IMR-90 (cell line): Measurements from ENCODE around the gene HAND2. TPM values are rescaled to one million over a fixed set of nuclear protein-coding genes. Genes with fewer than 3 reads are reported as not detected.

Experiments
- ATAC-seq: fragments of 200-7000 bp; cut with Tn5 transposase; 2 replicates; pipeline ENCODE4 v1.9.1; 2020; ENCODE audit warnings: low read depth, mild to moderate bottlenecking, moderate library complexity
- BruUV-seq: library from RNA; stranded (reverse); fragments of 400-500 nt; replicated peaks from 2 replicates; lab custom pipeline; 2021; lab: Mats Ljungman, UMichigan
- CTCF ChIA-PET: fragments of 300-600 bp; formaldehyde crosslinking; extraction: SDS; loops from one replicate; lab custom pipeline; 2021; ENCODE audit warnings: antibody characterized with exemption; lab: Yijun Ruan, JAX
- POLR2A ChIA-PET: fragments of 300-600 bp; sonication (Branson Sonifier 250); formaldehyde crosslinking; loops from one replicate; lab custom pipeline; 2022; ENCODE audit warnings: antibody characterized with exemption; ENCODE audit not compliant: unreplicated experiment; lab: Charles Lee
- DNase-seq: peaks from one replicate; pipeline ENCODE4 v3.0.0; 2013
- H2AFZ ChIP-seq: replicated peaks from 2 replicates; pipeline ENCODE3; 2013; ENCODE audit warnings: low read length, mild to moderate bottlenecking; ENCODE audit not compliant: poor library complexity
- H2AK5ac ChIP-seq: 2 replicates; pipeline ENCODE4 v1.6.1; 2013; ENCODE audit warnings: low read depth, low read length, inconsistent platforms
- H2AK9ac ChIP-seq: replicated peaks from 2 replicates; pipeline ENCODE3; 2013; ENCODE audit warnings: mild to moderate bottlenecking, low read depth, low read length, moderate library complexity; ENCODE audit not compliant: poor library complexity
- H2BK120ac ChIP-seq: 2 replicates; pipeline ENCODE4 v1.6.1; 2013; ENCODE audit warnings: low read depth, low read length, inconsistent platforms
- H2BK15ac ChIP-seq: 3 replicates; pipeline ENCODE4 v1.6.1; 2013; ENCODE audit warnings: low read depth, low read length, inconsistent platforms
- H2BK20ac ChIP-seq: 2 replicates; pipeline ENCODE4 v1.6.1; 2013; ENCODE audit warnings: low read depth, mild to moderate bottlenecking, inconsistent platforms, low read length, moderate library complexity
- H2BK5ac ChIP-seq: 2 replicates; pipeline ENCODE4 v1.6.1; 2013; ENCODE audit warnings: mild to moderate bottlenecking, low read depth, low read length, inconsistent platforms; ENCODE audit not compliant: poor library complexity, severe bottlenecking
- H3K14ac ChIP-seq: replicated peaks from 2 replicates; pipeline ENCODE4 v1.6.1; 2013; ENCODE audit warnings: low read depth, low read length, inconsistent platforms
- H3K18ac ChIP-seq: 2 replicates; pipeline ENCODE4 v1.6.1; 2013; ENCODE audit warnings: low read depth, low read length, control low read depth
- H3K23ac ChIP-seq: 2 replicates; pipeline ENCODE4 v1.6.1; 2013; ENCODE audit warnings: low read depth, low read length, inconsistent platforms
- H3K27ac ChIP-seq: 2 replicates; pipeline ENCODE4 v1.5.1; 2013; ENCODE audit warnings: mild to moderate bottlenecking, control low read depth, low read length; ENCODE audit not compliant: insufficient read depth
- H3K27me3 ChIP-seq: 2 replicates; pipeline ENCODE4 v1.6.1; 2013; ENCODE audit warnings: low read length; ENCODE audit not compliant: control insufficient read depth, insufficient read depth
- H3K36me3 ChIP-seq: 2 replicates; pipeline ENCODE4 v1.6.1; 2013; ENCODE audit warnings: low read length, mixed read lengths; ENCODE audit not compliant: control insufficient read depth, insufficient read depth
- H3K4ac ChIP-seq: 2 replicates; pipeline ENCODE4 v1.6.1; 2013; ENCODE audit warnings: low read depth, low read length, inconsistent platforms
- H3K4me1 ChIP-seq: 2 replicates; pipeline ENCODE4 v1.6.1; 2013; ENCODE audit warnings: low read length, mixed read lengths; ENCODE audit not compliant: control insufficient read depth, insufficient read depth
- H3K4me2 ChIP-seq: 2 replicates; pipeline ENCODE4 v1.6.1; 2013; ENCODE audit warnings: low read depth, mild to moderate bottlenecking, control low read depth, low read length, moderate library complexity
- H3K4me3 ChIP-seq: 2 replicates; pipeline ENCODE4 v1.5.1; 2013; ENCODE audit warnings: low read depth, mild to moderate bottlenecking, control low read depth, low read length, moderate library complexity; ENCODE audit not compliant: insufficient read depth
- H3K56ac ChIP-seq: 2 replicates; pipeline ENCODE4 v1.6.1; 2013; ENCODE audit warnings: low read length, inconsistent platforms; ENCODE audit not compliant: insufficient read depth; ENCODE audit errors: extremely low read depth
- H3K79me1 ChIP-seq, 2 experiments: 2 replicates each; pipeline ENCODE4 v1.6.1; 2013; ENCODE audit warnings: low read length in 2 of 2, inconsistent platforms in 1 of 2, low read depth in 1 of 2
- H3K9ac ChIP-seq: 2 replicates; pipeline ENCODE4 v1.6.1; 2013; ENCODE audit warnings: low read depth, low read length, control low read depth
- H3K9me1 ChIP-seq: 2 replicates; pipeline ENCODE4 v1.6.1; 2013; ENCODE audit warnings: low read length, inconsistent platforms; ENCODE audit not compliant: insufficient read depth
- H3K9me3 ChIP-seq: 2 replicates; pipeline ENCODE4 v1.6.1; 2013; ENCODE audit warnings: low read length; ENCODE audit not compliant: control insufficient read depth, insufficient read depth
- H4K20me1 ChIP-seq: 2 replicates; pipeline ENCODE4 v1.6.1; 2013; ENCODE audit warnings: low read length, inconsistent platforms; ENCODE audit not compliant: insufficient read depth
- H4K5ac ChIP-seq: 2 replicates; pipeline ENCODE4 v1.6.1; 2013; ENCODE audit warnings: mild to moderate bottlenecking, low read depth, low read length, control low read depth
- H4K8ac ChIP-seq, 2 experiments: 2 replicates each; pipeline ENCODE4 v1.6.1; 2013; ENCODE audit warnings: low read depth in 2 of 2, low read length in 2 of 2, control low read depth in 1 of 2, inconsistent platforms in 1 of 2
- H4K91ac ChIP-seq: 2 replicates; pipeline ENCODE4 v1.6.1; 2013; ENCODE audit warnings: low read depth, low read length, inconsistent platforms; ENCODE audit not compliant: insufficient read depth
- BHLHE40 ChIP-seq: fragments of 150-350 bp; IDR thresholded peaks from 2 replicates; pipeline ENCODE4 v1.6.1; 2016; ENCODE audit warnings: mild to moderate bottlenecking, low read depth, low read length
- CEBPB ChIP-seq: IDR thresholded peaks from 2 replicates; pipeline ENCODE4 v1.6.1; 2012; ENCODE audit warnings: low read depth, low read length, improper control_type of control experiment
- CHD1 ChIP-seq: IDR thresholded peaks from 2 replicates; pipeline ENCODE4 v1.6.1; 2012; ENCODE audit warnings: low read depth, low read length, improper control_type of control experiment
- FOS ChIP-seq: fragments of 150-350 bp; IDR thresholded peaks from 2 replicates; pipeline ENCODE4 v1.6.1; 2016; ENCODE audit warnings: low read depth, low read length
- MAFK ChIP-seq: IDR thresholded peaks from 2 replicates; pipeline ENCODE4 v1.6.1; 2012; ENCODE audit warnings: low read depth, low read length, improper control_type of control experiment
- MXI1 ChIP-seq: IDR thresholded peaks from 2 replicates; pipeline ENCODE4 v1.6.1; 2012; ENCODE audit warnings: low read depth, mild to moderate bottlenecking, low read length, moderate library complexity, borderline replicate concordance
- NFE2L2 ChIP-seq: fragments of 150-350 bp; IDR thresholded peaks from 2 replicates; pipeline ENCODE4 v1.6.1; 2016; ENCODE audit warnings: low read depth, mild to moderate bottlenecking, low read length
- POLR2A ChIP-seq: IDR thresholded peaks from 2 replicates; pipeline ENCODE4 v1.6.1; 2012; ENCODE audit warnings: mild to moderate bottlenecking, low read depth, low read length
- RAD21 ChIP-seq: IDR thresholded peaks from 2 replicates; pipeline ENCODE4 v1.6.1; 2012; ENCODE audit warnings: low read length, improper control_type of control experiment
- RCOR1 ChIP-seq: IDR thresholded peaks from 2 replicates; pipeline ENCODE4 v1.6.1; 2012; ENCODE audit warnings: mild to moderate bottlenecking, low read length, improper control_type of control experiment; ENCODE audit not compliant: insufficient replicate concordance
- RFX5 ChIP-seq: IDR thresholded peaks from 2 replicates; pipeline ENCODE4 v1.8.0; 2012; ENCODE audit warnings: low read depth, mild to moderate bottlenecking, low read length, moderate library complexity
- SMC3 ChIP-seq: fragments of 150-350 bp; IDR thresholded peaks from 2 replicates; pipeline ENCODE4 v1.6.1; 2016; ENCODE audit warnings: low read depth, mild to moderate bottlenecking, antibody characterized with exemption, low read length, moderate library complexity
- WGBS, 2 experiments: methylation state at CpG; one replicate each; pipeline versions ENCODE4 v1.1.5 to v1.1.7; 2013; ENCODE audit warnings: missing lambda C conversion rate in 2 of 2; ENCODE audit not compliant: insufficient read length in 1 of 2; ENCODE audit errors: extremely low coverage in 2 of 2; 5-methylcytosine and 5-hydroxymethylcytosine counted together
- dilution Hi-C: fragments of 300-500 bp; cut with HindIII; formaldehyde crosslinking; loops from one replicate; pipeline ENCODE4 v1.14.3; 2018; ENCODE audit warnings: low sequenced_read_pairs; ENCODE audit not compliant: unreplicated experiment
- in situ Hi-C: fragments of 300-500 bp; cut with MboI; formaldehyde crosslinking; loops from 3 replicates; pipeline ENCODE4 v1.14.3; 2019; ENCODE audit warnings: low sequenced_read_pairs, inconsistent platforms, mixed read lengths
- intact Hi-C: fragments of 100-400 bp; cut with micrococcal nuclease; formaldehyde crosslinking; loops from 2 replicates; pipeline ENCODE4 v1.10.0; 2022
- polyA plus RNA-seq, 3 experiments: library from polyadenylated mRNA; depleted of rRNA; stranded (reverse); fragments of >200 nt; gene quantifications; 2 replicates each; pipeline ENCODE4 v1.2.3, GENCODE V29; 2012; ENCODE audit warnings: low replicate concordance in 1 of 3
- total RNA-seq: library from RNA; depleted of rRNA; stranded (reverse); fragments of >200 nt; gene quantifications from 2 replicates; pipeline ENCODE4 v1.2.3, GENCODE V29; 2012
- TF ChIP-seq, protein P1 (sequence below): fragments of 150-350 bp; IDR thresholded peaks from 2 replicates; pipeline ENCODE4 v1.6.1; 2016; ENCODE audit warnings: low read depth, mild to moderate bottlenecking, low read length, moderate library complexity, borderline replicate concordance
- TF ChIP-seq, protein P2 (sequence below): conservative IDR thresholded peaks from 2 replicates; pipeline ENCODE4 v1.5.1; 2012; ENCODE audit warnings: mild to moderate bottlenecking, low read depth, low read length, improper control_type of control experiment

HAND2 gene
- total and polyA plus RNA-seq, 2 of the 4 experiments (the other 2 are of a cell fraction) = 0.36 to 0.97 TPM

DNA sequence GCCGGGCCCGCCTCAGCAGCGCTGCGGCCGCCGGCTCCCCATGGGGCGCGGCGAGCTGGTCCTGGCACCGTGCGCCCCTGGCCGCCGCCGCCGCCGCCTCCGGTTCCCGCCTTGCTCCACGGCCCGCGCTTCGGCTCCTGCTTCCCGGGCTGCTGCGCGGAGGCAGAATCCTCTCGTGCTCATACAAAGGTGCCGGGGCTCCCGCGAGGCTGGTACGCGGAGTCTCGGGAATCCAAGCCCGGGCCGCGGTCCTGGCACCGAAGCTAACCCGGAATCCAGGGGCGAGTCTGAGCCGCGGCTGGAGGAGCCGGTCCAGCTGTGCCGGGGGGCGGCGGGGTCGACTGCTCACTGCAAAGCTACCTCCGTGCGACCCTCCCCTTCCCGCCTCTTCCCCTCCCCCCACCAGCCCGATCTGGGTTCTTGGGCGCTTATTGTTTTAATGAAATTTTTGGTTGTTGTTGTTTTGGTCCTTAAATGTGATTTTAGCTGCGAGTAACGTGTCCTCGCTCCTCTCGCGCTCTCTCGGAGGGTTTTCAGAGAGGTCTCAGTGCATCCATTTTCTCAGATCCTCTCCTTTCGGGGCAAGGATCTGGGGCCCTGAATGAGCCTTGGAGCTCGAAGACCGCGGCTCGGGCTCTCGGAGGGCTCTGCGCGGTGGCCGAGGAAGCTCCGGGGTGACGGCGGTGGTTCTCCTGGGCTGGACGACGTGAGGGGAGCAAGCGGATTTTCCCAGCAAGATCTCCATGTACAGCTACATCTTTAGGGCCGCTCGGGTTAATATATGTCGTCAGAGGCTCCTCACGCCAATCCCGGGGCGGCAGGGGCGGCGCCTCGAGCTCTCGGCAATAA lies at the start of gene HAND2 (continued):
- TF ChIP-seq FOS (no peak), SMC3 (no peak), MAFK (no peak)

DNA sequence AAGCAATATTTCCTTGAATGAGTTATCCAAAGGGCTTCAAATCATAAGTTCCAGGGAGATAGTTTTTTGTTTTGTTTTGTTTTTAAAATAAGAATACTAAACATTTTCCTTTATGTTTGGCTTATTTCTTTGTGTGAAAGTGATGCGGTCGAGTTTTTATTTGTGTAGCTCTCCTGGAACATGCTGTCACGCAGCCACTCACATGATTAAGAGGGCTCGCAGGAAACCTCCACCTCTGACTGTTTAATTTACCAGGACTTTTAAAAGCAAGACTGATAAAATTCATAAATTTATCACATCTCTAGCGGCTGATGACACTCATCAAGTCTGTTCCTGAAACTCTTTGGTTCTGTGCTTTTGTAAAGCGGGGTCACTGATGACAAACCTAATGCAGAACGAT lies 48.9 kb upstream of the HAND2 start:
- ChIA-PET CTCF (no interaction called here), POLR2A (no interaction called here)
- Histone ChIP-seq H3K79me1 (no peaks in the 10 kb centered on the region), H2BK5ac (no peak overlapping the region), H2BK20ac (no peak overlapping the region), H3K18ac (no peak overlapping the region), H3K23ac (no peak overlapping the region), H3K4ac (no peak overlapping the region), H2BK120ac (no peak overlapping the region), H3K9me3 (no peaks in the 10 kb centered on the region), H4K20me1 (no peaks in the 10 kb centered on the region), H4K91ac (no peak overlapping the region), H3K9me1 (no peaks in the 10 kb centered on the region), H3K14ac (no peak overlapping the region), H2AFZ (no peak overlapping the region), H2AK9ac (no peak overlapping the region), H3K36me3 (no peaks in the 10 kb centered on the region), H3K56ac (no peak overlapping the region), H3K4me3 (no peak overlapping the region), H3K27me3 (peaks cover 4% of the 10 kb centered on the region; the same call in 1 of the 2 replicates), H4K5ac (no peak overlapping the region), H2AK5ac (no peak overlapping the region), H3K4me1 (no peaks in the 10 kb centered on the region), H3K9ac (no peak overlapping the region), H3K4me2 (no peak overlapping the region), H2BK15ac (no peak overlapping the region), H3K27ac (no peak overlapping the region), H4K8ac (no peak overlapping the region)
- no peak for ATAC-seq
- BruUV-seq = no TSS peak
- DNase-seq = no peak
- dilution Hi-C loops (no loop called here), intact Hi-C loops (no loop called here), in situ Hi-C loops (no loop called here)
- WGBS, 2 experiments = no CpG with 5 or more reads among the region's 7 CpGs
- TF ChIP-seq FOS (no peak), MXI1 (no peak), SMC3 (no peak), NFE2L2 (no peak), CEBPB (no peak), RAD21 (no peak), CHD1 (no peak), POLR2A (no peak), BHLHE40 (no peak), RCOR1 (no peak), MAFK (no peak), RFX5 (no peak)
- TF ChIP-seq, protein P1, sequence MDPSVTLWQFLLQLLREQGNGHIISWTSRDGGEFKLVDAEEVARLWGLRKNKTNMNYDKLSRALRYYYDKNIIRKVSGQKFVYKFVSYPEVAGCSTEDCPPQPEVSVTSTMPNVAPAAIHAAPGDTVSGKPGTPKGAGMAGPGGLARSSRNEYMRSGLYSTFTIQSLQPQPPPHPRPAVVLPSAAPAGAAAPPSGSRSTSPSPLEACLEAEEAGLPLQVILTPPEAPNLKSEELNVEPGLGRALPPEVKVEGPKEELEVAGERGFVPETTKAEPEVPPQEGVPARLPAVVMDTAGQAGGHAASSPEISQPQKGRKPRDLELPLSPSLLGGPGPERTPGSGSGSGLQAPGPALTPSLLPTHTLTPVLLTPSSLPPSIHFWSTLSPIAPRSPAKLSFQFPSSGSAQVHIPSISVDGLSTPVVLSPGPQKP = no peak
- TF ChIP-seq, protein P2, sequence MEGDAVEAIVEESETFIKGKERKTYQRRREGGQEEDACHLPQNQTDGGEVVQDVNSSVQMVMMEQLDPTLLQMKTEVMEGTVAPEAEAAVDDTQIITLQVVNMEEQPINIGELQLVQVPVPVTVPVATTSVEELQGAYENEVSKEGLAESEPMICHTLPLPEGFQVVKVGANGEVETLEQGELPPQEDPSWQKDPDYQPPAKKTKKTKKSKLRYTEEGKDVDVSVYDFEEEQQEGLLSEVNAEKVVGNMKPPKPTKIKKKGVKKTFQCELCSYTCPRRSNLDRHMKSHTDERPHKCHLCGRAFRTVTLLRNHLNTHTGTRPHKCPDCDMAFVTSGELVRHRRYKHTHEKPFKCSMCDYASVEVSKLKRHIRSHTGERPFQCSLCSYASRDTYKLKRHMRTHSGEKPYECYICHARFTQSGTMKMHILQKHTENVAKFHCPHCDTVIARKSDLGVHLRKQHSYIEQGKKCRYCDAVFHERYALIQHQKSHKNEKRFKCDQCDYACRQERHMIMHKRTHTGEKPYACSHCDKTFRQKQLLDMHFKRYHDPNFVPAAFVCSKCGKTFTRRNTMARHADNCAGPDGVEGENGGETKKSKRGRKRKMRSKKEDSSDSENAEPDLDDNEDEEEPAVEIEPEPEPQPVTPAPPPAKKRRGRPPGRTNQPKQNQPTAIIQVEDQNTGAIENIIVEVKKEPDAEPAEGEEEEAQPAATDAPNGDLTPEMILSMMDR = no peak
